Adrenal gland (tissue), 5 donors: ENCODE measurements around the gene GALNT9.

Experiments
- CTCF ChIP-seq, 6 experiments: fragments of 450-650 bp in 4 of 6; fragments of 200-600 bp in 2 of 6; sonication (generic) in 1 of 6; IDR thresholded peaks; 1 replicate in 5 of 6; 2 replicates in 1 of 6; pipeline versions ENCODE4 v1.5.1 to v1.8.0; 2016 to 2021; ENCODE audit warnings: antibody characterized with exemption in 6 of 6, mild to moderate bottlenecking in 2 of 6, moderate library complexity in 1 of 6
- POLR2A ChIP-seq, 2 donors: fragments of 450-650 bp; IDR thresholded peaks; one replicate each; pipeline ENCODE4 v1.6.1; 2017; ENCODE audit warnings: antibody characterized with exemption in 2 of 2, mild to moderate bottlenecking in 2 of 2, moderate library complexity in 1 of 2
- donor health status: DM: no; HTN: no; CAD: no.

- no peak for TF ChIP-seq CTCF (IDR thresholded peaks at IDR 0.05)
- TF ChIP-seq POLR2A (IDR thresholded peaks at IDR 0.05) = no peak
Observed at GRCh38 chr12:132292328-132293319, 36.8 kb downstream of the GALNT9 start.
